ENCODE data around the gene CWC15. TPM values are rescaled to one million over a fixed set of nuclear protein-coding genes. Genes with fewer than 3 reads are reported as not detected.

CWC15 gene
- total RNA-seq, 1 experiment from 2014 or later, result 58.9 TPM

GRCh38 chr11:94926271-94926625 is 47.1 kb downstream of the CWC15 start:
- TF ChIP-seq SIN3A (IDR thresholded peaks at IDR 0.05; ENCODE audit: borderline replicate concordance, insufficient read depth, low read depth, low read length) (no peak), TCF7L2 (IDR thresholded peaks at IDR 0.05; ENCODE audit: low read depth, low read length) (no peak), POLR2AphosphoS5 (IDR thresholded peaks at IDR 0.05; ENCODE audit: low read depth, low read length) (no peak)
- TF ChIP-seq, protein P1, sequence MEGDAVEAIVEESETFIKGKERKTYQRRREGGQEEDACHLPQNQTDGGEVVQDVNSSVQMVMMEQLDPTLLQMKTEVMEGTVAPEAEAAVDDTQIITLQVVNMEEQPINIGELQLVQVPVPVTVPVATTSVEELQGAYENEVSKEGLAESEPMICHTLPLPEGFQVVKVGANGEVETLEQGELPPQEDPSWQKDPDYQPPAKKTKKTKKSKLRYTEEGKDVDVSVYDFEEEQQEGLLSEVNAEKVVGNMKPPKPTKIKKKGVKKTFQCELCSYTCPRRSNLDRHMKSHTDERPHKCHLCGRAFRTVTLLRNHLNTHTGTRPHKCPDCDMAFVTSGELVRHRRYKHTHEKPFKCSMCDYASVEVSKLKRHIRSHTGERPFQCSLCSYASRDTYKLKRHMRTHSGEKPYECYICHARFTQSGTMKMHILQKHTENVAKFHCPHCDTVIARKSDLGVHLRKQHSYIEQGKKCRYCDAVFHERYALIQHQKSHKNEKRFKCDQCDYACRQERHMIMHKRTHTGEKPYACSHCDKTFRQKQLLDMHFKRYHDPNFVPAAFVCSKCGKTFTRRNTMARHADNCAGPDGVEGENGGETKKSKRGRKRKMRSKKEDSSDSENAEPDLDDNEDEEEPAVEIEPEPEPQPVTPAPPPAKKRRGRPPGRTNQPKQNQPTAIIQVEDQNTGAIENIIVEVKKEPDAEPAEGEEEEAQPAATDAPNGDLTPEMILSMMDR (IDR thresholded peaks at IDR 0.05), result no peak
- TF ChIP-seq, protein P2, sequence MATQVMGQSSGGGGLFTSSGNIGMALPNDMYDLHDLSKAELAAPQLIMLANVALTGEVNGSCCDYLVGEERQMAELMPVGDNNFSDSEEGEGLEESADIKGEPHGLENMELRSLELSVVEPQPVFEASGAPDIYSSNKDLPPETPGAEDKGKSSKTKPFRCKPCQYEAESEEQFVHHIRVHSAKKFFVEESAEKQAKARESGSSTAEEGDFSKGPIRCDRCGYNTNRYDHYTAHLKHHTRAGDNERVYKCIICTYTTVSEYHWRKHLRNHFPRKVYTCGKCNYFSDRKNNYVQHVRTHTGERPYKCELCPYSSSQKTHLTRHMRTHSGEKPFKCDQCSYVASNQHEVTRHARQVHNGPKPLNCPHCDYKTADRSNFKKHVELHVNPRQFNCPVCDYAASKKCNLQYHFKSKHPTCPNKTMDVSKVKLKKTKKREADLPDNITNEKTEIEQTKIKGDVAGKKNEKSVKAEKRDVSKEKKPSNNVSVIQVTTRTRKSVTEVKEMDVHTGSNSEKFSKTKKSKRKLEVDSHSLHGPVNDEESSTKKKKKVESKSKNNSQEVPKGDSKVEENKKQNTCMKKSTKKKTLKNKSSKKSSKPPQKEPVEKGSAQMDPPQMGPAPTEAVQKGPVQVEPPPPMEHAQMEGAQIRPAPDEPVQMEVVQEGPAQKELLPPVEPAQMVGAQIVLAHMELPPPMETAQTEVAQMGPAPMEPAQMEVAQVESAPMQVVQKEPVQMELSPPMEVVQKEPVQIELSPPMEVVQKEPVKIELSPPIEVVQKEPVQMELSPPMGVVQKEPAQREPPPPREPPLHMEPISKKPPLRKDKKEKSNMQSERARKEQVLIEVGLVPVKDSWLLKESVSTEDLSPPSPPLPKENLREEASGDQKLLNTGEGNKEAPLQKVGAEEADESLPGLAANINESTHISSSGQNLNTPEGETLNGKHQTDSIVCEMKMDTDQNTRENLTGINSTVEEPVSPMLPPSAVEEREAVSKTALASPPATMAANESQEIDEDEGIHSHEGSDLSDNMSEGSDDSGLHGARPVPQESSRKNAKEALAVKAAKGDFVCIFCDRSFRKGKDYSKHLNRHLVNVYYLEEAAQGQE (IDR thresholded peaks at IDR 0.05; ENCODE audit: insufficient read depth in 1 of 2, low read depth in 2 of 2, low read length in 1 of 2), result no peak
- DNase-seq (ENCODE audit: low read depth, low spot score), result no peak
- no TSS peak for BruUV-seq (replicated peaks)
- H3K4me3 ChIP-seq (ENCODE audit: low read depth in 2 of 2, low read length in 2 of 2), result no peak overlapping the region
- in situ Hi-C loops (cut with HindIII; ENCODE audit: low pct_unique_long_range_greater_than_20kb, low sequenced_read_pairs), result no loop called here
- CTCF ChIA-PET, result no interaction called here
- peaks cover 2% of the 10 kb centered on the region; the same call in 1 of the 2 replicates for H3K27me3 ChIP-seq (ENCODE audit: control insufficient read depth, insufficient read depth, low read length)
- no peak overlapping the region for H3K27ac ChIP-seq (ENCODE audit: low read length)
- POLR2A ChIA-PET, result no interaction called here
- intact Hi-C loops (cut with micrococcal nuclease; ENCODE audit: unreplicated experiment), result no loop called here
- H3K36me3 ChIP-seq (ENCODE audit: control insufficient read depth, insufficient read depth, low read length), result no peaks in the 10 kb centered on the region
- no peak for ATAC-seq
- no peaks in the 10 kb centered on the region for H3K9me3 ChIP-seq (ENCODE audit: control insufficient read depth, insufficient read depth, low read depth, low read length)
- no peaks in the 10 kb centered on the region for H3K4me1 ChIP-seq (ENCODE audit: control insufficient read depth, insufficient read depth, low read length)

GRCh38 chr11:94925422-94926270 is 47.7 kb downstream of the CWC15 start:
- ChIA-PET CTCF (no interaction called here), POLR2A (no interaction called here)
- TF ChIP-seq POLR2AphosphoS5 (IDR thresholded peaks at IDR 0.05; ENCODE audit: low read depth, low read length), result no peak
- TF ChIP-seq SIN3A (IDR thresholded peaks at IDR 0.05; ENCODE audit: borderline replicate concordance, insufficient read depth, low read depth, low read length), result no peak
- TF ChIP-seq, protein P2 (IDR thresholded peaks at IDR 0.05; ENCODE audit: insufficient read depth in 1 of 2, low read depth in 2 of 2, low read length in 1 of 2), result no peak
- no peak for TF ChIP-seq TCF7L2 (IDR thresholded peaks at IDR 0.05; ENCODE audit: low read depth, low read length)
- TF ChIP-seq, protein P1 (IDR thresholded peaks at IDR 0.05), result no peak
- Histone ChIP-seq H3K36me3 (ENCODE audit: control insufficient read depth, insufficient read depth, low read length) (no peaks in the 10 kb centered on the region), H3K4me3 (ENCODE audit: low read depth in 2 of 2, low read length in 2 of 2) (no peak overlapping the region), H3K27ac (ENCODE audit: low read length) (no peak overlapping the region), H3K9me3 (ENCODE audit: control insufficient read depth, insufficient read depth, low read depth, low read length) (no peaks in the 10 kb centered on the region), H3K4me1 (ENCODE audit: control insufficient read depth, insufficient read depth, low read length) (no peaks in the 10 kb centered on the region), H3K27me3 (ENCODE audit: control insufficient read depth, insufficient read depth, low read length) (peaks cover 2% of the 10 kb centered on the region; the same call in 1 of the 2 replicates)
- no TSS peak for BruUV-seq (replicated peaks)
- in situ Hi-C loops (cut with HindIII; ENCODE audit: low pct_unique_long_range_greater_than_20kb, low sequenced_read_pairs), result no loop called here
- intact Hi-C loops (cut with micrococcal nuclease; ENCODE audit: unreplicated experiment), result no loop called here
- no peak for DNase-seq (ENCODE audit: low read depth, low spot score)
- no peak for ATAC-seq

Data from Panc1 (cell line).